Measurements from ENCODE around the gene RPRD1B.

RPRD1B gene

DNA sequence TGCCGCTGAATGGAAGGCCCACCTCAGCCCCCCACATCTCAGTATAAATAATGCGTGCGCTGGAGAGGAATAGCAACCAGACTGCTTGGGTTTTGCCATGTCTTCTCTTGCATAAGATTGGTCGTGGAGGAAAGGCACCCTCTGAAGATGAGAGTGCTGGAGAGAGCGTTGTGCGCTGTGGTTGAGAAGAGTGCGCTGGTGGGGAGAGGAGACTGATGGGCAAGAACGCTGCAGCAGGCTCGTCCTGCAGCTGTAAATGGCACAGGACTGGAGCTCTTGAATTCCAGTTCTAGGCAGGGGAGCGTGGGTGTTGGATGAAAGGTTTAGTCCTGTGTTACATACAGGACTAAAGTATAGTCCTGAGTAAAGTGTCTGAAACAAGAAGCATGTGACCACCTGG is 51.5 kb downstream of the RPRD1B start:
- Histone ChIP-seq H3K79me2 (ENCODE audit: low read length) (peaks cover 32% of the 10 kb centered on the region), H3K36me3 (replicated peaks; ENCODE audit: insufficient read depth, low read length) (peaks cover 3% of the 10 kb centered on the region; the same call in 1 of the 2 replicates), H3F3A (ENCODE audit: insufficient read depth, low read length) (no peaks in the 10 kb centered on the region), H2AFZ (ENCODE audit: low read length) (no peak overlapping the region), H3K9ac (ENCODE audit: low read length) (no peak overlapping the region), H3K27me3 (replicated peaks; ENCODE audit: insufficient read depth, low read length) (no peaks in the 10 kb centered on the region), H3K9me3 (replicated peaks; ENCODE audit: insufficient read depth, low read length) (no peaks in the 10 kb centered on the region), H3K4me2 (ENCODE audit: low read depth, low read length) (no peak overlapping the region), H3K4me3 (ENCODE audit: low read length) (no peak overlapping the region), H3K4me1 (ENCODE audit: low read length) (no peaks in the 10 kb centered on the region), H3K9me2 (replicated peaks; ENCODE audit: insufficient read depth, low read length) (no peaks in the 10 kb centered on the region), H3K27ac (ENCODE audit: low read length) (no peak overlapping the region), H4K20me1 (ENCODE audit: insufficient read depth, low read length) (no peaks in the 10 kb centered on the region)
- no peak for DNase-seq
- no peak for TF ChIP-seq EZH2 (optimal IDR thresholded peaks at IDR 0.05; ENCODE audit: low read depth, low read length)
- no peak for TF ChIP-seq EZH2phosphoT487 (IDR thresholded peaks at IDR 0.05; ENCODE audit: low read length)
- TF ChIP-seq, protein P1, sequence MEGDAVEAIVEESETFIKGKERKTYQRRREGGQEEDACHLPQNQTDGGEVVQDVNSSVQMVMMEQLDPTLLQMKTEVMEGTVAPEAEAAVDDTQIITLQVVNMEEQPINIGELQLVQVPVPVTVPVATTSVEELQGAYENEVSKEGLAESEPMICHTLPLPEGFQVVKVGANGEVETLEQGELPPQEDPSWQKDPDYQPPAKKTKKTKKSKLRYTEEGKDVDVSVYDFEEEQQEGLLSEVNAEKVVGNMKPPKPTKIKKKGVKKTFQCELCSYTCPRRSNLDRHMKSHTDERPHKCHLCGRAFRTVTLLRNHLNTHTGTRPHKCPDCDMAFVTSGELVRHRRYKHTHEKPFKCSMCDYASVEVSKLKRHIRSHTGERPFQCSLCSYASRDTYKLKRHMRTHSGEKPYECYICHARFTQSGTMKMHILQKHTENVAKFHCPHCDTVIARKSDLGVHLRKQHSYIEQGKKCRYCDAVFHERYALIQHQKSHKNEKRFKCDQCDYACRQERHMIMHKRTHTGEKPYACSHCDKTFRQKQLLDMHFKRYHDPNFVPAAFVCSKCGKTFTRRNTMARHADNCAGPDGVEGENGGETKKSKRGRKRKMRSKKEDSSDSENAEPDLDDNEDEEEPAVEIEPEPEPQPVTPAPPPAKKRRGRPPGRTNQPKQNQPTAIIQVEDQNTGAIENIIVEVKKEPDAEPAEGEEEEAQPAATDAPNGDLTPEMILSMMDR (IDR thresholded peaks at IDR 0.05; ENCODE audit: low read length), result no peak

DNA sequence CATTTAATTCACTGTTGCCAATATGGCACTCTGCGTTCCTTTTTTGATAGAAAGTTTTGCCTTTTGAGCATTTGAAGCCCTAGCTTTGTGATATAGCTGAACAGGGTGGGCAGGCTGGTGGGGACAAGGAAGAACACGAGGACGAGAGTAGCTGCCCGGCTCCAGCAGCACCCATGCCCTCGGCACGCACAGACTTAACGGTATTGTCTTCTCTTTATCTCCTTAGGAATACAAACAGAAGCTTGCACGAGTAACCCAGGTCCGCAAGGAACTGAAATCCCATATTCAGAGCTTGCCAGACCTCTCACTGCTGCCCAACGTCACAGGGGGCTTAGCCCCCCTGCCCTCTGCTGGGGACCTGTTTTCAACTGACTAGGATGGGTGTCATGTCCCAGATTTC is 56.0 kb downstream of the RPRD1B start:
- no peaks in the 10 kb centered on the region for H3K9me2 ChIP-seq (replicated peaks; ENCODE audit: insufficient read depth, low read length)
- H3F3A ChIP-seq (ENCODE audit: insufficient read depth, low read length), result no peaks in the 10 kb centered on the region; the same call in 1 of the 2 replicates
- no peak overlapping the region for H2AFZ ChIP-seq (ENCODE audit: low read length)
- H3K4me1 ChIP-seq (ENCODE audit: low read length), result peaks cover 18% of the 10 kb centered on the region
- no peaks in the 10 kb centered on the region for H3K9me3 ChIP-seq (replicated peaks; ENCODE audit: insufficient read depth, low read length)
- no peak for DNase-seq
- no peaks in the 10 kb centered on the region; the same call in 1 of the 2 replicates for H3K36me3 ChIP-seq (replicated peaks; ENCODE audit: insufficient read depth, low read length)
- no peaks in the 10 kb centered on the region; the same call in 1 of the 2 replicates for H3K79me2 ChIP-seq (ENCODE audit: low read length)
- H3K27ac ChIP-seq (ENCODE audit: low read length), result no peak overlapping the region
- no peak for TF ChIP-seq EZH2 (optimal IDR thresholded peaks at IDR 0.05; ENCODE audit: low read depth, low read length)
- TF ChIP-seq, protein P1 (IDR thresholded peaks at IDR 0.05; ENCODE audit: low read length), result no peak
- TF ChIP-seq EZH2phosphoT487 (IDR thresholded peaks at IDR 0.05; ENCODE audit: low read length), result no peak
- H3K4me3 ChIP-seq (ENCODE audit: low read length), result no peak overlapping the region
- no peaks in the 10 kb centered on the region for H4K20me1 ChIP-seq (ENCODE audit: insufficient read depth, low read length)
- H3K4me2 ChIP-seq (ENCODE audit: low read depth, low read length), result no peak overlapping the region
- H3K27me3 ChIP-seq (replicated peaks; ENCODE audit: insufficient read depth, low read length), result no peaks in the 10 kb centered on the region
- no peak overlapping the region for H3K9ac ChIP-seq (ENCODE audit: low read length)

DNA sequence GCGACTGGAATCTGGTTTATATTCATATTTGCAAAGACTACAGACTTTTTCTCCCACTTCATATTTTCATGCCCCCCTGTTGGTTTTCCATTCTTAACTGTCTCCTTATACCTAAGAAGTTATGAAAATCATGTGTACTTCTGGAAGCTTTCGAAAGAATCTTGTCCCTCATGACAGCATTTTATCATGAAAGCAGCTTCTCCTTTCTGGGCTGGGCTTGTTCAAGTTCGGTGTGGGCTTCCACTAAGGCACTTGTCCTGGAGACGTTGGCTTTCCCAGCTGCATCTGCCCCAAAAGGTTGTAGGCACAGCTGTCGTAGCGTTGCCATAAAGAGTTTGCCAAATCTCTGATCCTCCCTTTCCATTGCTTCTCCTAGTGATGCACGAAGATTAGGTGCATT is 56.5 kb downstream of the RPRD1B start:
- Histone ChIP-seq H3K27me3 (replicated peaks; ENCODE audit: insufficient read depth, low read length) (no peaks in the 10 kb centered on the region), H3K4me3 (ENCODE audit: low read length) (no peak overlapping the region), H3K9me3 (replicated peaks; ENCODE audit: insufficient read depth, low read length) (no peaks in the 10 kb centered on the region), H3K4me1 (ENCODE audit: low read length) (peaks cover 24% of the 10 kb centered on the region), H3K9me2 (replicated peaks; ENCODE audit: insufficient read depth, low read length) (no peaks in the 10 kb centered on the region), H4K20me1 (ENCODE audit: insufficient read depth, low read length) (no peaks in the 10 kb centered on the region), H3K36me3 (replicated peaks; ENCODE audit: insufficient read depth, low read length) (no peaks in the 10 kb centered on the region; the same call in 1 of the 2 replicates), H2AFZ (ENCODE audit: low read length) (no peak overlapping the region), H3F3A (ENCODE audit: insufficient read depth, low read length) (no peaks in the 10 kb centered on the region; the same call in 1 of the 2 replicates), H3K9ac (ENCODE audit: low read length) (no peak overlapping the region), H3K4me2 (ENCODE audit: low read depth, low read length) (no peak overlapping the region), H3K27ac (ENCODE audit: low read length) (no peak overlapping the region), H3K79me2 (ENCODE audit: low read length) (no peaks in the 10 kb centered on the region)
- TF ChIP-seq EZH2phosphoT487 (IDR thresholded peaks at IDR 0.05; ENCODE audit: low read length) (no peak), EZH2 (optimal IDR thresholded peaks at IDR 0.05; ENCODE audit: low read depth, low read length) (no peak)
- TF ChIP-seq, protein P1 (IDR thresholded peaks at IDR 0.05; ENCODE audit: low read length), result no peak
- no peak for DNase-seq
